Natural killer cell treated with Interleukin-12 subunit alpha and Interleukin-12 subunit beta and Interleukin-15 and Interleukin-18, amount 100 ng/mL, for 72 hours (primary cell): ENCODE data around the gene TCFL5. TPM values are rescaled to one million over a fixed set of nuclear protein-coding genes. Genes with fewer than 3 reads are reported as not detected.

Experiments used
- ATAC-seq, 2 donors: fragments of 150-1000 bp; cut with Tn5 transposase in 1 of 2; sonication (Bioruptor Pico), chemical (Tn5 transposase) in 1 of 2; 2 replicates each; pipeline ENCODE4 v1.10.0; 2021
- DNase-seq: peaks from one replicate; pipeline ENCODE4 v3.0.0; 2022; ENCODE audit warnings: low spot score
- H3K27ac Mint-ChIP-seq, 2 donors: 1 replicate in 1 of 2; 2 replicates in 1 of 2; pipeline ENCODE4 v1.8.0; 2022; ENCODE audit warnings: mixed read lengths in 2 of 2, mild to moderate bottlenecking in 1 of 2, moderate library complexity in 1 of 2
- H3K27me3 Mint-ChIP-seq, 2 donors: 1 replicate in 1 of 2; 2 replicates in 1 of 2; pipeline ENCODE4 v1.8.0; 2022; ENCODE audit warnings: mixed read lengths in 2 of 2
- H3K36me3 Mint-ChIP-seq: one replicate; pipeline ENCODE4 v1.8.0; 2022; ENCODE audit warnings: mixed read lengths
- H3K4me1 Mint-ChIP-seq, 2 donors: 1 replicate in 1 of 2; 2 replicates in 1 of 2; pipeline ENCODE4 v1.8.0; 2022; ENCODE audit warnings: low read depth in 2 of 2, mixed read lengths in 2 of 2, mild to moderate bottlenecking in 1 of 2
- H3K4me3 Mint-ChIP-seq: one replicate; pipeline ENCODE4 v1.8.0; 2022; ENCODE audit warnings: mixed read lengths
- H3K9me3 Mint-ChIP-seq: 2 replicates; pipeline ENCODE4 v1.8.0; 2022; ENCODE audit warnings: mixed read lengths
- total RNA-seq, 2 donors: library from RNA; stranded (reverse); gene quantifications; one replicate each; pipeline ENCODE4 v1.2.3, GENCODE V29; 2022

TCFL5 gene
- total RNA-seq, 2 donors from 2014 or later = 4.1 to 5.9 TPM

GRCh38 chr20:62889411-62889810 lies 27.8 kb upstream of the TCFL5 start:
- H3K4me1 Mint-ChIP-seq = peaks cover 0 to 17% of the 10 kb centered on the region in 2 donors
- peaks cover 14% of the 10 kb centered on the region for H3K36me3 Mint-ChIP-seq
- H3K9me3 Mint-ChIP-seq = no peaks in the 10 kb centered on the region
- DNase-seq (no peak), ATAC-seq (no peak)
- H3K27me3 Mint-ChIP-seq = no peaks in the 10 kb centered on the region
- no peak overlapping the region for H3K4me3 Mint-ChIP-seq
- no peak overlapping the region for H3K27ac Mint-ChIP-seq

- peaks cover 0 to 18% of the 10 kb centered on the region in 2 donors for H3K4me1 Mint-ChIP-seq
- DNase-seq (no peak), ATAC-seq (no peak)
- H3K4me3 Mint-ChIP-seq = no peak overlapping the region
- no peaks in the 10 kb centered on the region for H3K9me3 Mint-ChIP-seq
- no peak overlapping the region for H3K27ac Mint-ChIP-seq
- peaks cover 10% of the 10 kb centered on the region for H3K36me3 Mint-ChIP-seq
- no peaks in the 10 kb centered on the region for H3K27me3 Mint-ChIP-seq
These were observed 27.3 kb upstream of the TCFL5 start for GRCh38 chr20:62888910-62889309.

DNA sequence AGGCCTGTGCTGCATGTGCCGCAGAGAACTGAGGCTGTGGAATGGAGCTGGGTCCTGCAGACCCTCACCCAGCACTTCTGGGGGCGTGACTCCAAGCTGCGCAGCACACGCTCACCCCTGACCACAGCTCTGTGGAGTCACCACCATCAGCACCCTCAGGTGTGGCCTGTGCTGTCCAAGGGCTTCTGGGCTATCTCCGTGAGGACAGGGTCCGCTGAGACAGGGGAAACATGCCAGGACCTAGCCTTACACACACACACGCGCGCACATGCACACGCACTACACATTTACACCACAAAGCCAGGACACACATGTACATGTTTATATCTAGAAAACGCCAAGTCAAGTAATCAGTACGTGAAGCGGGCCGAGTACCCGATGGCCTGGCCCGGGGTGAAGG lies 26.8 kb upstream of the TCFL5 start:
- Mint-ChIP-seq H3K9me3 (no peaks in the 10 kb centered on the region), H3K27ac (no peak overlapping the region), H3K4me3 (no peak overlapping the region), H3K36me3 (peaks cover 9% of the 10 kb centered on the region), H3K4me1 (peaks cover 0 to 18% of the 10 kb centered on the region in 2 donors), H3K27me3 (no peaks in the 10 kb centered on the region)
- ATAC-seq (no peak), DNase-seq (no peak)

GRCh38 chr20:62887860-62888239 lies 26.2 kb upstream of the TCFL5 start:
- Mint-ChIP-seq H3K4me1 (peaks cover 0 to 18% of the 10 kb centered on the region in 2 donors), H3K9me3 (no peaks in the 10 kb centered on the region), H3K4me3 (no peak overlapping the region), H3K27ac (no peak overlapping the region), H3K36me3 (peaks cover 9% of the 10 kb centered on the region), H3K27me3 (no peaks in the 10 kb centered on the region)
- DNase-seq = no peak
- ATAC-seq = peak in 1 of 2 donors; percentile 5

GRCh38 chr20:62887152-62887859 lies 25.7 kb upstream of the TCFL5 start:
- peaks cover 9% of the 10 kb centered on the region for H3K36me3 Mint-ChIP-seq
- peaks cover 0 to 18% of the 10 kb centered on the region in 2 donors for H3K4me1 Mint-ChIP-seq
- peak; percentile 76 for DNase-seq
- no peaks in the 10 kb centered on the region for H3K27me3 Mint-ChIP-seq
- peak overlapping the region in 1 of 2 donors; percentile 30 for H3K27ac Mint-ChIP-seq
- H3K9me3 Mint-ChIP-seq = no peaks in the 10 kb centered on the region
- peak; percentile 45 to 84 for ATAC-seq
- no peak overlapping the region for H3K4me3 Mint-ChIP-seq

DNA sequence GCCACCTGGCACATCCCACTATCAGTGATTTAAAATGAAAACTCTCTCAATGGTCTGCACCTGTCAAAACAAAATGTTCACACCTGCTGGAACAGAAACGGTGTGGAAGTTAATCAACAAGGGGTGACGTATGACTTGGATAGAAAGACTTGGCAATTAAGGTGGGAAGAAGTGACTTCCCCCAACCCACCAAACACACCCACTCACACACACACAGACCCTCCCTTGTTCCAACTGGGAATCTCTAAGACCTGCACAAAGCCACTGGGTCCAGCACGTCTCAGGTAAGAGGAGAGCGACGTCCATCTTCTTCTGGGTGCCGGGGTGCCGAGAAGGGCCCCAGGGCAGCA lies 25.1 kb upstream of the TCFL5 start:
- H3K27me3 Mint-ChIP-seq = no peaks in the 10 kb centered on the region
- no peak for DNase-seq
- no peak overlapping the region for H3K4me3 Mint-ChIP-seq
- no peak for ATAC-seq
- peaks cover 6% of the 10 kb centered on the region for H3K36me3 Mint-ChIP-seq
- H3K27ac Mint-ChIP-seq = peak overlapping the region in 1 of 2 donors; percentile 30
- H3K4me1 Mint-ChIP-seq = peaks cover 3 to 14% of the 10 kb centered on the region in 2 donors
- H3K9me3 Mint-ChIP-seq = no peaks in the 10 kb centered on the region

DNA sequence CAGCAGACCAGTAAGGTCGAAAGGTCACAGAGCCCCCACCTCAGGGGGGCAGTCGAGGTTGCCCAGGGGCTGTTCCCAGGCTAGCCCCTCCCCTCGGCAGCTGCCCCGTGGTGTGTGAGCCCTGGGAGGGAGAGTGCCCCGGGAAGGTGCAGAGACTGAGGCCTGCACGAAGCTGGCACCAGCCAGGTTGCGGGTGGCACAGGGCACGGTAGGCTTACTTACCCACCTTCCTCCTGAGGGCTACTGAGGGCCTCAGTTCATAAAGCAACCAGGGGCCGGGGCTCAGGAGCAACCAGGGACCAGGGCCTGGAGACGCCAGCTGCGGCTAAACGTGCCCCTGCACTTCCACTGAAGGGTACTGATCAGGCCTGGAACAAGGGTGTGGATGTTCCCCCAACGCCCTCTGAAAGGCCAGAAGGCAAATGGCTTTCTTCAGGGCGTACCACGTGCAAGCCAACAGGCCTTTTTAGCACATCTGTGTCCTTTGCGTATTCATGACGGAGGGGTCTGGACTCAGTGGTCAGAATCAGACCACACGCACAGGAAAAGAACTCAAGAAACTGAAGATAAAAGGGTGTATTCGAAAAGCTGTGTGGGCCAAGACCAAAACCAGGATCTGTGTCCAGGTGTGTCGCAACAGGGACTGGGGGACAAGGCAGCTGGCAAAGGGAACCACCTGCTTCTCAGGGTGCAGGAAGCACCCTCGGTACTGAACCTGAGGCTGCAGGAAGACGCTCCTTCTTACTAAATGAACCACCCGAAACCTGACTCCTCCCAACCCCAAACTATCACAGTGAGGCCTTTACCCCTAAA lies 24.5 kb upstream of the TCFL5 start:
- ATAC-seq (no peak), DNase-seq (no peak)
- Mint-ChIP-seq H3K36me3 (peaks cover 6% of the 10 kb centered on the region), H3K27ac (no peak overlapping the region), H3K4me3 (no peak overlapping the region), H3K9me3 (no peaks in the 10 kb centered on the region), H3K27me3 (no peaks in the 10 kb centered on the region), H3K4me1 (peaks cover 6 to 17% of the 10 kb centered on the region in 2 donors)

DNA sequence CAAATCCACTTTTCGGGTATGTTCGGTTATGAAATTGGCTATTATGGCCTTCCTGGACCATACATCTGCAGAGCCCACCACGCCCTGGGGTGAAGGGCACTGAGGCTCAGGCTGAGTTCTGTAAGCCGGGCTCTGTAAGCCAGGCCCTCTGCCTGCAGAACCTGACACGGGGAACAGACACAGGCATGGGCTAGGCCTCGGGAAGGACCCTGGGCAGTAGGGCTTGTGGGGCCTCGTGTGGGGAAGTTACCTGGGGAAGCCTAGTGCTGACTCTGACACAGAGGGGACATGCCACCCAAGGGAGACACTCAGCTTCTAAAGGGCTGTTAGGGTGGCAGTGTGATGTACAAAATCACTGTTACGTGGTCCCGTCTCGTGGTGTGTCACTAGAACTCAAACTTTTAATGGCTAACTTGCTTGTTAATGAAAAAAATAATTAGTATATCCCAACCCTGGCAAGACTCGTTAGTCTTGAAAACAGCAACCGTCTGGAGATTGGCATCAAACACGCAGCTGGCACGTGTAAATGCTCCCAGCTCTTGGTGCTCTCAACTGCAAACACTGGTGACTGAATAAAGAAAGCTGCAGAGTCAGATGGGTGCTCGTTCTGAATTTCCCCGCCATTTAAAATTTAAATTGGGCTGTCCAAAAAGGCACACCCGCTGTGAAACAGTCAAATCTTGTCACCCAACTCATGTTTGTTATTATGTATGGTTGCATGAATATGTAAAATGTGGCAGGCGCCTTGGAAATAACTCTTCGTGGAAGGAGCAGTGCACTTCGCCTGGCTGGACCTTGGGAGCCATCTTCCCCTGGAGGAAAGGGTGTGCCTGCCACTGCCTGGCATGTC lies 23.6 kb upstream of the TCFL5 start:
- H3K27ac Mint-ChIP-seq = no peak overlapping the region
- H3K9me3 Mint-ChIP-seq = no peaks in the 10 kb centered on the region
- peaks cover 6 to 14% of the 10 kb centered on the region in 2 donors for H3K4me1 Mint-ChIP-seq
- no peak for ATAC-seq
- no peak overlapping the region for H3K4me3 Mint-ChIP-seq
- peaks cover 6% of the 10 kb centered on the region for H3K36me3 Mint-ChIP-seq
- no peaks in the 10 kb centered on the region for H3K27me3 Mint-ChIP-seq
- no peak for DNase-seq

DNA sequence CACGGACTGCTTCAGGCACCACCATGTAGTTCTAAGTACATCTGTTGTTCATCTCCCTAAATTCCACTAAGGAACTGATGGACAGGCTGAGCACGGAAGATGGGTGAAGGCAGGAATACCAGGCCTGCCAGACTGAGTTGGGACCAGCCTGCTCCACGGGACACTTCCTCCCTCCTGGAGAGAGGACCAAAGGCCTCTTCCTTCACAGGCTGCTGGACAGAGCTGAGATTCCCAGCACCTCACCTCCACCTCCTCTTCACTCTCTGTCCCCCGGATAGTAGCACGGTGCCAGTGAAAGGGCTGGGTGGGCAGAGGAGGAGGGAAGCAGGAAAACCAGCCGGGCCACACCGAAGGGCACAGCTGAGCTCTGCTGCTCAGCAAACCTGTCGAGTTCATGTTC lies 22.9 kb upstream of the TCFL5 start:
- DNase-seq = no peak
- Mint-ChIP-seq H3K9me3 (no peaks in the 10 kb centered on the region), H3K4me3 (no peak overlapping the region), H3K27me3 (no peaks in the 10 kb centered on the region), H3K36me3 (peaks cover 6% of the 10 kb centered on the region), H3K27ac (no peak overlapping the region), H3K4me1 (peaks cover 6 to 14% of the 10 kb centered on the region in 2 donors)
- no peak for ATAC-seq

GRCh38 chr20:62882426-62882825 lies 20.8 kb upstream of the TCFL5 start:
- Mint-ChIP-seq H3K27ac (no peak overlapping the region), H3K36me3 (peaks cover 6% of the 10 kb centered on the region), H3K4me1 (peaks cover 6 to 11% of the 10 kb centered on the region in 2 donors), H3K4me3 (no peak overlapping the region), H3K9me3 (no peaks in the 10 kb centered on the region), H3K27me3 (no peaks in the 10 kb centered on the region)
- ATAC-seq (no peak), DNase-seq (no peak)

DNA sequence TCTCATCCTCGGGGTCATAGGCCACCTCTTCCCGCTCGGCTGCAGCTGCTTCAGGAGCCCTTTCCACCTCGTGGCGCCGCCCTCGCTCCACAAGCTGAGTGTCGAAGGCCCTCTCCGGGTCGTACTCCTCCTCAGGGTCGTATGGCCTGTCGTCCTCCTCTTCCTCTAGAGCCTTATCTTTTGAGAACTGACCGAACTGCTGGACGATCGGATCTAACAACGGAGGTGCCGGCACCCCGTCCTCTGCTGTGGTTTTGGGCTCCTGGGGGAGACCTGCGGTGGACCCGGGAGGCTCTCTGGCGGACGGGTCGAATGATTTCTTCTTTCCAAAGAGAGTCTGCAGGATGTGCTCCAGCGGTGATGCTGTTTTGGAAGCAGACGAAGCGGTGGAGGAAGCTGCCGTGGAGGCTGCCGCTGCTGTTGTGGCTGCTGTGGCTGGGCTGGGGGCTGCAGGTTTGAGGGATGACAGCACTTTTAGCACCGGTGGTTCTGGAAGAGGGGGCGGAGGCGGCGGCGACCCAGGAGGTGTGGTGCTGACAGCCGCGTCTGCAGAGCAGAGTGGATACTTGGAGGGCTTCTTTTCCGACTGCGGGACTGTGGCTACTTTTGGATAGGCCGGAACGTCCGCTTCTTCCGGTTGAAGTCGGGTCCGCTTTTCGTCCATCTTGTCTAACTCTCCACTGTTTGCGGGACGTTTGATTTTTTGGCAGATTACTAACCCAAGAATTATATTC lies 20.2 kb upstream of the TCFL5 start:
- H3K4me1 Mint-ChIP-seq = peaks cover 6 to 8% of the 10 kb centered on the region in 2 donors
- DNase-seq (no peak), ATAC-seq (no peak)
- H3K9me3 Mint-ChIP-seq = no peaks in the 10 kb centered on the region
- H3K36me3 Mint-ChIP-seq = peaks cover 6% of the 10 kb centered on the region
- H3K27me3 Mint-ChIP-seq = no peaks in the 10 kb centered on the region
- no peak overlapping the region for H3K27ac Mint-ChIP-seq
- H3K4me3 Mint-ChIP-seq = no peak overlapping the region

GRCh38 chr20:62880935-62881661 lies 19.5 kb upstream of the TCFL5 start:
- ATAC-seq (no peak), DNase-seq (no peak)
- Mint-ChIP-seq H3K9me3 (no peaks in the 10 kb centered on the region), H3K27me3 (no peaks in the 10 kb centered on the region), H3K27ac (no peak overlapping the region), H3K4me3 (no peak overlapping the region), H3K4me1 (peaks cover 6 to 9% of the 10 kb centered on the region in 2 donors), H3K36me3 (peaks cover 6% of the 10 kb centered on the region)
